SK-N-SH (cell line): ENCODE results near the gene PRKN.

Source experiments
- CTCF ChIP-seq: fragments of 200-600 bp; sonication (generic); IDR thresholded peaks from 2 replicates; pipeline ENCODE4 v1.6.1; 2017; ENCODE audit warnings: antibody characterized with exemption, mild to moderate bottlenecking, moderate library complexity
- ZBTB33 ChIP-seq: IDR thresholded peaks from 2 replicates; pipeline ENCODE4 v1.4.0; 2012; ENCODE audit warnings: low read depth, borderline replicate concordance

GRCh38 chr6:161641175-161641574, 1086.4 kb downstream of the PRKN start:
- no peak for TF ChIP-seq CTCF
- no peak for TF ChIP-seq ZBTB33
